HepG2 (cell line): ENCODE results near the gene PPIB. TPM values are rescaled to one million over a fixed set of nuclear protein-coding genes. Genes with fewer than 3 reads are reported as not detected.

ENCODE experiments used
- ATAC-seq: fragments of 200-7000 bp; cut with Tn5 transposase; 3 replicates; pipeline ENCODE4 v1.9.1; 2020; ENCODE audit warnings: mild to moderate bottlenecking, moderate library complexity
- BruUV-seq: library from RNA; stranded (reverse); fragments of 400-500 nt; replicated peaks from 2 replicates; lab custom pipeline; 2021; lab: Mats Ljungman, UMichigan
- CTCF ChIA-PET: fragments of 300-600 bp; formaldehyde crosslinking; extraction: SDS; loops from one replicate; lab custom pipeline; 2021; ENCODE audit warnings: low total read pairs, inconsistent platforms, low intra/inter-chr PET ratio; lab: Yijun Ruan, JAX
- POLR2A ChIA-PET: fragments of 350-600 bp; sonication (Branson Sonifier 250); formaldehyde crosslinking; loops from one replicate; lab custom pipeline; 2020; ENCODE audit warnings: antibody characterized with exemption, inconsistent platforms; lab: Yijun Ruan, JAX
- DNase-seq: peaks from one replicate; pipeline ENCODE4 v3.0.0-alpha.2; 2015; ENCODE audit warnings: low spot score
- FAIRE-seq: peaks from 3 replicates; lab custom pipeline; 2011; peaks lifted over from hg19 to GRCh38; lab: Jason Lieb, UNC
- H2AFZ ChIP-seq: one replicate; pipeline ENCODE4 v1.6.1; 2011; ENCODE audit warnings: low read length, inconsistent platforms
- H3K27ac ChIP-seq: fragments of 300-600 bp; 3 replicates; pipeline ENCODE4 v1.8.0; 2011; ENCODE audit warnings: mixed run types, mild to moderate bottlenecking, mixed read lengths, low read length, inconsistent platforms; ENCODE audit not compliant: insufficient read depth; ENCODE audit errors: extremely low read length
- H3K27me3 ChIP-seq, 2 experiments: fragments of 200-600 bp in 1 of 2; 2 replicates in 1 of 2; 3 replicates in 1 of 2; pipeline versions ENCODE4 v1.6.0 to v1.8.0; 2011; ENCODE audit warnings: low read length in 2 of 2, mild to moderate bottlenecking in 2 of 2, moderate library complexity in 2 of 2, inconsistent platforms in 1 of 2; ENCODE audit not compliant: insufficient read depth in 2 of 2, control insufficient read depth in 1 of 2
- H3K36me3 ChIP-seq, 2 experiments: fragments of 200-600 bp in 1 of 2; replicated peaks in 1 of 2; 2 replicates in 1 of 2; 3 replicates in 1 of 2; pipeline versions ENCODE4 v1.5.1 to v1.8.0; 2011; ENCODE audit warnings: low read length in 2 of 2, inconsistent platforms in 1 of 2; ENCODE audit not compliant: insufficient read depth in 2 of 2, control insufficient read depth in 1 of 2
- H3K4me1 ChIP-seq: 2 replicates; pipeline ENCODE4 v1.5.1; 2012; ENCODE audit warnings: low read length, inconsistent platforms; ENCODE audit not compliant: insufficient read depth
- H3K4me2 ChIP-seq: 2 replicates; pipeline ENCODE4 v1.6.0; 2011; ENCODE audit warnings: low read depth, low read length, inconsistent platforms
- H3K4me3 ChIP-seq, 3 experiments: fragments of 200-600 bp in 1 of 3; sonication (generic), shearing (Covaris generic) in 1 of 3; replicated peaks in 1 of 3; 2 replicates each; pipeline ENCODE4 v1.5.1; 2011 to 2016; ENCODE audit warnings: low read length in 3 of 3, inconsistent platforms in 2 of 3, low read depth in 2 of 3, mild to moderate bottlenecking in 2 of 3, control low read depth in 1 of 3, mixed read lengths in 1 of 3; ENCODE audit not compliant: insufficient read depth in 1 of 3
- H3K79me2 ChIP-seq: one replicate; pipeline ENCODE4 v1.6.1; 2011; ENCODE audit warnings: low read length, inconsistent platforms; ENCODE audit not compliant: insufficient read depth
- H3K9ac ChIP-seq: 2 replicates; pipeline ENCODE4 v1.6.0; 2011; ENCODE audit warnings: mild to moderate bottlenecking, low read depth, low read length, inconsistent platforms; ENCODE audit not compliant: insufficient read depth
- H3K9me3 ChIP-seq: 2 replicates; pipeline ENCODE4 v1.5.1; 2012; ENCODE audit warnings: mild to moderate bottlenecking, low read length
- H4K20me1 ChIP-seq: 2 replicates; pipeline ENCODE4 v1.6.0; 2011; ENCODE audit warnings: inconsistent platforms, mild to moderate bottlenecking, low read length, moderate library complexity; ENCODE audit not compliant: insufficient read depth
- ETV5 ChIP-seq: IDR thresholded peaks from 2 replicates; pipeline ENCODE4 v1.6.1; 2018; ENCODE audit warnings: missing biosample characterization, missing genetic modification reagents, inconsistent platforms, borderline replicate concordance
- HOXA5 ChIP-seq: sonication (generic); formaldehyde crosslinking; IDR thresholded peaks from 2 replicates; pipeline ENCODE4 v1.4.0; 2020; ENCODE audit warnings: missing genetic modification reagents
- SAP130 ChIP-seq: IDR thresholded peaks from 2 replicates; pipeline ENCODE4 v1.6.1; 2016; ENCODE audit warnings: low read depth
- TEAD3 ChIP-seq: optimal IDR thresholded peaks from 2 replicates; pipeline ENCODE3; 2016; ENCODE audit warnings: borderline replicate concordance
- ZNF772 ChIP-seq: sonication (generic); formaldehyde crosslinking; IDR thresholded peaks from 2 replicates; pipeline ENCODE4 v1.5.0; 2020; ENCODE audit warnings: mild to moderate bottlenecking, missing genetic modification reagents
- WGBS: methylation state at CpG from one replicate; pipeline ENCODE4 v1.1.6; 2017; ENCODE audit warnings: low lambda C conversion rate; 5-methylcytosine and 5-hydroxymethylcytosine counted together
- in situ Hi-C: cut with HindIII; loops from 2 replicates; pipeline ENCODE4 v1.10.0; 2017; ENCODE audit warnings: low pct_unique_long_range_greater_than_20kb; ENCODE audit not compliant: extremely low pct_ligation_motif_present
- intact Hi-C: fragments of 100-400 bp; cut with micrococcal nuclease; formaldehyde crosslinking; loops from one replicate; pipeline ENCODE4 v1.10.0; 2022; ENCODE audit not compliant: unreplicated experiment
- polyA plus RNA-seq, 8 experiments: library from polyadenylated mRNA; depleted of rRNA in 3 of 8; stranded (reverse) in 7 of 8; unstranded in 1 of 8; fragments of >200 nt; fragmentation: Illumina TruSeq in 4 of 8; extraction: Trizol in 4 of 8; gene quantifications; 2 replicates each; pipeline versions ENCODE4 v1.2.1 to v1.2.3, GENCODE V29; 2011 to 2016; ENCODE audit warnings: low read depth in 4 of 8, missing spikeins in 1 of 8, mixed read lengths in 1 of 8; ENCODE audit not compliant: insufficient read depth in 1 of 8
- total RNA-seq, 5 experiments: library from RNA; depleted of rRNA; stranded (reverse); fragments of >200 nt; fragmentation: Illumina TruSeq; extraction: Trizol; gene quantifications; 2 replicates each; pipeline ENCODE4 v1.2.3, GENCODE V29; 2016; ENCODE audit warnings: low read depth in 1 of 5
- TF ChIP-seq, protein P1 (sequence below): sonication (generic); formaldehyde crosslinking; conservative IDR thresholded peaks from 2 replicates; pipeline ENCODE4 v1.8.0; 2022; ENCODE audit warnings: missing genetic modification reagents
- TF ChIP-seq, protein P2 (sequence below): IDR thresholded peaks from 2 replicates; pipeline ENCODE4 v1.4.0; 2020; ENCODE audit warnings: mild to moderate bottlenecking, missing genetic modification reagents
- TF ChIP-seq, protein P3 (sequence below), 2 experiments: sonication (generic) in 1 of 2; formaldehyde crosslinking in 1 of 2; IDR thresholded peaks; 2 replicates each; pipeline versions ENCODE4 v1.4.0 to v1.6.1; 2016 to 2020; ENCODE audit warnings: borderline replicate concordance in 1 of 2, low read depth in 1 of 2, mild to moderate bottlenecking in 1 of 2, missing genetic modification reagents in 1 of 2
- TF ChIP-seq, protein P4 (sequence below): sonication (generic); formaldehyde crosslinking; IDR thresholded peaks from 2 replicates; pipeline ENCODE4 v1.9.0; 2021; ENCODE audit warnings: missing genetic modification reagents, borderline replicate concordance

PPIB gene
- total and polyA plus RNA-seq, 2 of the 13 experiments (the other 11 are each of a cell fraction or from before 2014, with no cell fraction given) = 780 to 882 TPM

DNA sequence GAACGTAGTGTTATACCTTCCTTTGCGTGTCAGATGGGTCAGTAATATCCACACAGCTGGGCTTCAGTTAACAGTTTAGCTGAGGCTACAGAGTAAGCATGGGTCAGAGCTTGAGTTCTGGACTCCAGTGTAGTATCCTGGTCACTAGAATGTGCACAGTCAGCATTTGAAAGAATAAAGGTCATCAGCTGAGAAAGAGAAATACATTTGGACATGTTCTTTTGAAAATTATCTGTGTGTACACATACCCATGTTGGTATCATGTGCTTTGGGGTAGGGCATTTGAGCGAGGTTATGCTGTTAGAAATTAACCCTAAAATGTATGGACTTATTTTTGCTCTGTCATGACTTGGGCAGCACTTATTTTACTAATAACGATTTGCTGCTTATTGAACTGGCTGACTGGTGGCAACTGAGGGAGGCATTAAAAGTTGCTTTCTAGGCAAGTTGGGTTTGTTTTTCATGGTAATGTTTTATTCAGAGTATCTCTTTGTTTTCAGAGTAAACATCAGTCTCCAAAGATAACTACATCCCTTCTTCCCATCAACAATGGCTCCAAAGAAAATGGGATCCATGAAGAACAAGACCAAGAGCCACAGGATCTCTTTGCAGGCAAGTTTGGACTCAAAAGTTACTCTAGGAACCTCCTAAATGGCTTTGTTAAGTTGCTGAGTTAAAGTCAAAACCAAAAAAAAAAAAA lies 50.6 kb downstream of the PPIB start:
- BruUV-seq = no TSS peak
- peaks cover 7 to 44% of the 10 kb centered on the region in 2 experiments for H3K36me3 ChIP-seq
- no peaks in the 10 kb centered on the region for H3K27me3 ChIP-seq
- in situ Hi-C loops = no loop called here
- intact Hi-C loops = no loop called here
- peak overlapping the region; percentile 26; the same call in 1 of the 2 replicates for H3K4me2 ChIP-seq
- H2AFZ ChIP-seq = no peak overlapping the region
- no peak overlapping the region for H3K9ac ChIP-seq
- 51% methylated on average over 4 of the region's 4 CpGs for WGBS
- ATAC-seq (peak; percentile 92), FAIRE-seq (peak; percentile 67), DNase-seq (peak; percentile 74)
- H3K27ac ChIP-seq = peak overlapping the region; percentile 21
- peaks cover 50% of the 10 kb centered on the region for H3K79me2 ChIP-seq
- CTCF ChIA-PET = no interaction called here
- H4K20me1 ChIP-seq = peaks cover 14% of the 10 kb centered on the region; the same call in 1 of the 2 replicates
- H3K4me1 ChIP-seq = peaks cover 40% of the 10 kb centered on the region
- POLR2A ChIA-PET = interaction anchor here (0.8 to 1.3 kb wide), 7 partner anchors 16 to 43 kb away, joined by 3 to 7 read pairs (median 4); partner anchors contain the start of genes CIAO2A and SNX1
- no peaks in the 10 kb centered on the region for H3K9me3 ChIP-seq
- no peak overlapping the region for H3K4me3 ChIP-seq
- no peak for TF ChIP-seq ZNF772 (CRISPR knock-in tag)
- TF ChIP-seq, protein P1, sequence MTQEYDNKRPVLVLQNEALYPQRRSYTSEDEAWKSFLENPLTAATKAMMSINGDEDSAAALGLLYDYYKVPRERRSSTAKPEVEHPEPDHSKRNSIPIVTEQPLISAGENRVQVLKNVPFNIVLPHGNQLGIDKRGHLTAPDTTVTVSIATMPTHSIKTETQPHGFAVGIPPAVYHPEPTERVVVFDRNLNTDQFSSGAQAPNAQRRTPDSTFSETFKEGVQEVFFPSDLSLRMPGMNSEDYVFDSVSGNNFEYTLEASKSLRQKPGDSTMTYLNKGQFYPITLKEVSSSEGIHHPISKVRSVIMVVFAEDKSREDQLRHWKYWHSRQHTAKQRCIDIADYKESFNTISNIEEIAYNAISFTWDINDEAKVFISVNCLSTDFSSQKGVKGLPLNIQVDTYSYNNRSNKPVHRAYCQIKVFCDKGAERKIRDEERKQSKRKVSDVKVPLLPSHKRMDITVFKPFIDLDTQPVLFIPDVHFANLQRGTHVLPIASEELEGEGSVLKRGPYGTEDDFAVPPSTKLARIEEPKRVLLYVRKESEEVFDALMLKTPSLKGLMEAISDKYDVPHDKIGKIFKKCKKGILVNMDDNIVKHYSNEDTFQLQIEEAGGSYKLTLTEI = no peak
- TF ChIP-seq, protein P2, sequence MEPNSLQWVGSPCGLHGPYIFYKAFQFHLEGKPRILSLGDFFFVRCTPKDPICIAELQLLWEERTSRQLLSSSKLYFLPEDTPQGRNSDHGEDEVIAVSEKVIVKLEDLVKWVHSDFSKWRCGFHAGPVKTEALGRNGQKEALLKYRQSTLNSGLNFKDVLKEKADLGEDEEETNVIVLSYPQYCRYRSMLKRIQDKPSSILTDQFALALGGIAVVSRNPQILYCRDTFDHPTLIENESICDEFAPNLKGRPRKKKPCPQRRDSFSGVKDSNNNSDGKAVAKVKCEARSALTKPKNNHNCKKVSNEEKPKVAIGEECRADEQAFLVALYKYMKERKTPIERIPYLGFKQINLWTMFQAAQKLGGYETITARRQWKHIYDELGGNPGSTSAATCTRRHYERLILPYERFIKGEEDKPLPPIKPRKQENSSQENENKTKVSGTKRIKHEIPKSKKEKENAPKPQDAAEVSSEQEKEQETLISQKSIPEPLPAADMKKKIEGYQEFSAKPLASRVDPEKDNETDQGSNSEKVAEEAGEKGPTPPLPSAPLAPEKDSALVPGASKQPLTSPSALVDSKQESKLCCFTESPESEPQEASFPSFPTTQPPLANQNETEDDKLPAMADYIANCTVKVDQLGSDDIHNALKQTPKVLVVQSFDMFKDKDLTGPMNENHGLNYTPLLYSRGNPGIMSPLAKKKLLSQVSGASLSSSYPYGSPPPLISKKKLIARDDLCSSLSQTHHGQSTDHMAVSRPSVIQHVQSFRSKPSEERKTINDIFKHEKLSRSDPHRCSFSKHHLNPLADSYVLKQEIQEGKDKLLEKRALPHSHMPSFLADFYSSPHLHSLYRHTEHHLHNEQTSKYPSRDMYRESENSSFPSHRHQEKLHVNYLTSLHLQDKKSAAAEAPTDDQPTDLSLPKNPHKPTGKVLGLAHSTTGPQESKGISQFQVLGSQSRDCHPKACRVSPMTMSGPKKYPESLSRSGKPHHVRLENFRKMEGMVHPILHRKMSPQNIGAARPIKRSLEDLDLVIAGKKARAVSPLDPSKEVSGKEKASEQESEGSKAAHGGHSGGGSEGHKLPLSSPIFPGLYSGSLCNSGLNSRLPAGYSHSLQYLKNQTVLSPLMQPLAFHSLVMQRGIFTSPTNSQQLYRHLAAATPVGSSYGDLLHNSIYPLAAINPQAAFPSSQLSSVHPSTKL (CRISPR knock-in tag) = peak; percentile 30
- TF ChIP-seq TEAD3 = no peak
- peak; percentile 81 for TF ChIP-seq SAP130 (CRISPR knock-in tag)
- no peak for TF ChIP-seq ETV5
- TF ChIP-seq, protein P3, sequence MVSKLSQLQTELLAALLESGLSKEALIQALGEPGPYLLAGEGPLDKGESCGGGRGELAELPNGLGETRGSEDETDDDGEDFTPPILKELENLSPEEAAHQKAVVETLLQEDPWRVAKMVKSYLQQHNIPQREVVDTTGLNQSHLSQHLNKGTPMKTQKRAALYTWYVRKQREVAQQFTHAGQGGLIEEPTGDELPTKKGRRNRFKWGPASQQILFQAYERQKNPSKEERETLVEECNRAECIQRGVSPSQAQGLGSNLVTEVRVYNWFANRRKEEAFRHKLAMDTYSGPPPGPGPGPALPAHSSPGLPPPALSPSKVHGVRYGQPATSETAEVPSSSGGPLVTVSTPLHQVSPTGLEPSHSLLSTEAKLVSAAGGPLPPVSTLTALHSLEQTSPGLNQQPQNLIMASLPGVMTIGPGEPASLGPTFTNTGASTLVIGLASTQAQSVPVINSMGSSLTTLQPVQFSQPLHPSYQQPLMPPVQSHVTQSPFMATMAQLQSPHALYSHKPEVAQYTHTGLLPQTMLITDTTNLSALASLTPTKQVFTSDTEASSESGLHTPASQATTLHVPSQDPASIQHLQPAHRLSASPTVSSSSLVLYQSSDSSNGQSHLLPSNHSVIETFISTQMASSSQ (IDR thresholded peaks at IDR 0.05; ENCODE audit: low read depth) = no peak
- TF ChIP-seq, protein P3 (CRISPR knock-in tag; IDR thresholded peaks at IDR 0.05; ENCODE audit: borderline replicate concordance) = no peak
- TF ChIP-seq, protein P4, sequence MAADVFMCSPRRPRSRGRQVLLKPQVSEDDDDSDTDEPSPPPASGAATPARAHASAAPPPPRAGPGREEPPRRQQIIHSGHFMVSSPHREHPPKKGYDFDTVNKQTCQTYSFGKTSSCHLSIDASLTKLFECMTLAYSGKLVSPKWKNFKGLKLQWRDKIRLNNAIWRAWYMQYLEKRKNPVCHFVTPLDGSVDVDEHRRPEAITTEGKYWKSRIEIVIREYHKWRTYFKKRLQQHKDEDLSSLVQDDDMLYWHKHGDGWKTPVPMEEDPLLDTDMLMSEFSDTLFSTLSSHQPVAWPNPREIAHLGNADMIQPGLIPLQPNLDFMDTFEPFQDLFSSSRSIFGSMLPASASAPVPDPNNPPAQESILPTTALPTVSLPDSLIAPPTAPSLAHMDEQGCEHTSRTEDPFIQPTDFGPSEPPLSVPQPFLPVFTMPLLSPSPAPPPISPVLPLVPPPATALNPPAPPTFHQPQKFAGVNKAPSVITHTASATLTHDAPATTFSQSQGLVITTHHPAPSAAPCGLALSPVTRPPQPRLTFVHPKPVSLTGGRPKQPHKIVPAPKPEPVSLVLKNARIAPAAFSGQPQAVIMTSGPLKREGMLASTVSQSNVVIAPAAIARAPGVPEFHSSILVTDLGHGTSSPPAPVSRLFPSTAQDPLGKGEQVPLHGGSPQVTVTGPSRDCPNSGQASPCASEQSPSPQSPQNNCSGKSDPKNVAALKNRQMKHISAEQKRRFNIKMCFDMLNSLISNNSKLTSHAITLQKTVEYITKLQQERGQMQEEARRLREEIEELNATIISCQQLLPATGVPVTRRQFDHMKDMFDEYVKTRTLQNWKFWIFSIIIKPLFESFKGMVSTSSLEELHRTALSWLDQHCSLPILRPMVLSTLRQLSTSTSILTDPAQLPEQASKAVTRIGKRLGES = no peak
- TF ChIP-seq HOXA5 (CRISPR knock-in tag) = no peak
